GM12865 (cell line): ENCODE measurements around the gene CCDC197.

Experiments
- DNase-seq: peaks from one replicate; pipeline ENCODE4 v3.0.0; 2010; ENCODE audit warnings: low read depth
- H3K4me3 ChIP-seq: 2 replicates; pipeline ENCODE4 v1.5.1; 2011; ENCODE audit warnings: mild to moderate bottlenecking, low read depth, low read length, control low read depth
- CTCF ChIP-seq: IDR thresholded peaks from 2 replicates; pipeline ENCODE4 v1.5.1; 2011; ENCODE audit warnings: low read length, control low read depth, low read depth, inconsistent platforms; ENCODE audit not compliant: insufficient read depth; ENCODE audit errors: missing control alignments

CCDC197 gene

GRCh38 chr14:94029265-94029664, 32.2 kb downstream of the CCDC197 start:
- DNase-seq = no peak
- TF ChIP-seq CTCF = no peak
- no peak overlapping the region for H3K4me3 ChIP-seq

GRCh38 chr14:94029671-94030203, 32.6 kb downstream of the CCDC197 start:
- H3K4me3 ChIP-seq = no peak overlapping the region
- DNase-seq = no peak
- TF ChIP-seq CTCF = no peak

- no peak for DNase-seq
- H3K4me3 ChIP-seq = no peak overlapping the region
- TF ChIP-seq CTCF = no peak
Observed at GRCh38 chr14:94030571-94030970, 33.5 kb downstream of the CCDC197 start.

GRCh38 chr14:94031161-94031882, 34.2 kb downstream of the CCDC197 start:
- DNase-seq = no peak
- TF ChIP-seq CTCF = no peak
- H3K4me3 ChIP-seq = no peak overlapping the region

- no peak for DNase-seq
- no peak overlapping the region for H3K4me3 ChIP-seq
- no peak for TF ChIP-seq CTCF
Observed at GRCh38 chr14:94031883-94032279, 34.8 kb downstream of the CCDC197 start.

GRCh38 chr14:94034886-94035285, 37.8 kb downstream of the CCDC197 start:
- H3K4me3 ChIP-seq = no peak overlapping the region
- DNase-seq = no peak
- TF ChIP-seq CTCF = no peak
